H1 (cell line): Measurements from ENCODE around the gene EME2. TPM values are rescaled to one million over a fixed set of nuclear protein-coding genes. Genes with fewer than 3 reads are reported as not detected.
A peak's percentile ranks its signal among the peaks of the same experiment; 100 is the strongest.

ENCODE experiments used
- CTCF ChIA-PET: fragments of 300-600 bp; sonication (Branson Sonifier 250); formaldehyde crosslinking; loops from one replicate; lab custom pipeline; 2021; ENCODE audit not compliant: partially characterized antibody; lab: Charles Lee
- POLR2A ChIA-PET: fragments of 300-600 bp; sonication (Branson Sonifier 250); formaldehyde crosslinking; loops from one replicate; lab custom pipeline; 2021; ENCODE audit warnings: inconsistent platforms; ENCODE audit not compliant: partially characterized antibody; lab: Charles Lee
- DNase-seq, 2 experiments: peaks; one replicate each; pipeline versions ENCODE4 v3.0.0 to v3.0.0-alpha.2; 2010 to 2022; ENCODE audit warnings: low spot score in 2 of 2, low read depth in 1 of 2, mixed read lengths in 1 of 2
- FAIRE-seq: peaks from 2 replicates; lab custom pipeline; 2011; peaks lifted over from hg19 to GRCh38; lab: Jason Lieb, UNC
- H2AFZ ChIP-seq: 2 replicates; pipeline ENCODE4 v1.8.1; 2012; ENCODE audit warnings: low read length, inconsistent platforms
- H2AK5ac ChIP-seq: 2 replicates; pipeline ENCODE4 v1.6.1; 2013; ENCODE audit warnings: low read depth, low read length
- H2BK120ac ChIP-seq: replicated peaks from 2 replicates; pipeline ENCODE3; 2013; ENCODE audit warnings: low read depth, low read length, inconsistent platforms
- H2BK12ac ChIP-seq: 2 replicates; pipeline ENCODE4 v1.6.1; 2013; ENCODE audit warnings: low read depth, low read length
- H2BK15ac ChIP-seq: 2 replicates; pipeline ENCODE4 v1.6.1; 2013; ENCODE audit warnings: low read length
- H2BK20ac ChIP-seq: 2 replicates; pipeline ENCODE4 v1.6.1; 2013; ENCODE audit warnings: low read length
- H2BK5ac ChIP-seq: 2 replicates; pipeline ENCODE4 v1.6.1; 2013; ENCODE audit warnings: low read depth, low read length
- H3K14ac ChIP-seq: 2 replicates; pipeline ENCODE4 v1.6.1; 2013; ENCODE audit warnings: inconsistent platforms; ENCODE audit not compliant: insufficient read length
- H3K18ac ChIP-seq: 2 replicates; pipeline ENCODE4 v1.6.1; 2013; ENCODE audit warnings: low read length; ENCODE audit errors: extremely low read depth
- H3K23ac ChIP-seq: 2 replicates; pipeline ENCODE4 v1.6.1; 2013; ENCODE audit warnings: inconsistent platforms; ENCODE audit not compliant: insufficient read length
- H3K23me2 ChIP-seq: 2 replicates; pipeline ENCODE4 v1.6.1; 2013; ENCODE audit warnings: low read depth, low read length
- H3K27ac ChIP-seq: 2 replicates; pipeline ENCODE4 v1.6.1; 2011; ENCODE audit warnings: low read depth, low read length, inconsistent platforms
- H3K27me3 ChIP-seq, 4 experiments: replicated peaks in 1 of 4; 1 replicate in 1 of 4; 2 replicates in 3 of 4; pipeline versions ENCODE4 v1.6.1 to v1.8.1; 2011 to 2013; ENCODE audit warnings: low read length in 3 of 4, mild to moderate bottlenecking in 3 of 4, inconsistent platforms in 2 of 4, mixed read lengths in 2 of 4, moderate library complexity in 1 of 4; ENCODE audit not compliant: control insufficient read depth in 3 of 4, insufficient read depth in 3 of 4; ENCODE audit errors: extremely low read depth in 1 of 4
- H3K36me3 ChIP-seq, 4 experiments: 2 replicates each; pipeline versions ENCODE4 v1.6.1 to v1.8.1; 2011 to 2013; ENCODE audit warnings: mild to moderate bottlenecking in 4 of 4, low read length in 3 of 4, moderate library complexity in 2 of 4, control low read depth in 1 of 4, inconsistent platforms in 1 of 4; ENCODE audit not compliant: insufficient read depth in 4 of 4, control insufficient read depth in 2 of 4
- H3K4ac ChIP-seq: replicated peaks from 2 replicates; pipeline ENCODE3; 2013; ENCODE audit warnings: low read length, low read depth, mixed read lengths, inconsistent platforms; ENCODE audit not compliant: insufficient read length
- H3K4me1 ChIP-seq, 4 experiments: replicated peaks in 1 of 4; 1 replicate in 1 of 4; 2 replicates in 3 of 4; pipeline versions ENCODE4 v1.6.1 to v1.8.1; 2011 to 2013; ENCODE audit warnings: low read length in 3 of 4, inconsistent platforms in 2 of 4, mixed read lengths in 1 of 4; ENCODE audit not compliant: insufficient read depth in 4 of 4, control insufficient read depth in 3 of 4
- H3K4me2 ChIP-seq, 2 experiments: 2 replicates each; pipeline versions ENCODE4 v1.6.1 to v1.8.1; 2011 to 2013; ENCODE audit warnings: low read depth in 2 of 2, low read length in 2 of 2, control low read depth in 1 of 2, inconsistent platforms in 1 of 2, mild to moderate bottlenecking in 1 of 2; ENCODE audit not compliant: insufficient read depth in 1 of 2
- H3K4me3 ChIP-seq, 4 experiments: fragments of 200-600, 300-600 bp in 1 of 4; sonication (generic), shearing (Covaris generic), sonication (Bioruptor Twin) in 1 of 4; 2 replicates each; pipeline versions ENCODE4 v1.5.1 to v1.8.1; 2011 to 2016; ENCODE audit warnings: low read length in 4 of 4, low read depth in 3 of 4, control low read depth in 2 of 4, inconsistent platforms in 2 of 4, mild to moderate bottlenecking in 2 of 4, mixed read lengths in 1 of 4, moderate library complexity in 1 of 4; ENCODE audit not compliant: insufficient read depth in 2 of 4; ENCODE audit errors: extremely low read depth in 1 of 4
- H3K56ac ChIP-seq: replicated peaks from 2 replicates; pipeline ENCODE3; 2013; ENCODE audit warnings: low read depth, mild to moderate bottlenecking, mixed read lengths, low read length, inconsistent platforms; ENCODE audit not compliant: insufficient read length
- H3K79me1 ChIP-seq: 2 replicates; pipeline ENCODE4 v1.6.1; 2013; ENCODE audit warnings: low read depth, low read length, control low read depth
- H3K79me2 ChIP-seq, 2 experiments: 2 replicates each; pipeline versions ENCODE4 v1.6.1 to v1.8.1; 2012 to 2013; ENCODE audit warnings: low read length in 2 of 2, mild to moderate bottlenecking in 2 of 2, inconsistent platforms in 1 of 2; ENCODE audit not compliant: insufficient read depth in 2 of 2, control insufficient read depth in 1 of 2
- H3K9ac ChIP-seq, 4 experiments: replicated peaks in 1 of 4; 1 replicate in 1 of 4; 2 replicates in 3 of 4; pipeline versions ENCODE4 v1.6.1 to v1.8.1; 2011 to 2013; ENCODE audit warnings: low read depth in 3 of 4, low read length in 3 of 4, control low read depth in 2 of 4, mild to moderate bottlenecking in 2 of 4, moderate library complexity in 2 of 4, inconsistent platforms in 1 of 4; ENCODE audit errors: extremely low read depth in 1 of 4
- H3K9me3 ChIP-seq, 2 experiments: 2 replicates each; pipeline versions ENCODE4 v1.6.1 to v1.8.1; 2012 to 2013; ENCODE audit warnings: mild to moderate bottlenecking in 2 of 2, moderate library complexity in 2 of 2, control low read depth in 1 of 2, inconsistent platforms in 1 of 2, low read depth in 1 of 2, low read length in 1 of 2, mixed read lengths in 1 of 2; ENCODE audit not compliant: insufficient read depth in 2 of 2
- H4K20me1 ChIP-seq, 2 experiments: replicated peaks in 1 of 2; 2 replicates each; pipeline versions ENCODE3 to v1.8.1; 2011 to 2013; ENCODE audit warnings: inconsistent platforms in 2 of 2, low read length in 2 of 2, mild to moderate bottlenecking in 1 of 2; ENCODE audit not compliant: insufficient read depth in 2 of 2, control insufficient read depth in 1 of 2
- H4K5ac ChIP-seq: 2 replicates; pipeline ENCODE4 v1.6.1; 2013; ENCODE audit warnings: low read length, low read depth, mixed read lengths, inconsistent platforms; ENCODE audit not compliant: insufficient read length
- H4K8ac ChIP-seq: 2 replicates; pipeline ENCODE4 v1.8.0; 2013; ENCODE audit warnings: mild to moderate bottlenecking, moderate library complexity, low read length, inconsistent platforms; ENCODE audit not compliant: insufficient read depth; ENCODE audit errors: extremely low read depth
- H4K91ac ChIP-seq: replicated peaks from 2 replicates; pipeline ENCODE3; 2013; ENCODE audit warnings: low read length, mixed read lengths, inconsistent platforms; ENCODE audit not compliant: insufficient read length
- ATF3 ChIP-seq: IDR thresholded peaks from 2 replicates; pipeline ENCODE4 v1.6.1; 2011; ENCODE audit warnings: low read depth, mild to moderate bottlenecking, low read length; ENCODE audit not compliant: insufficient read depth
- POLR2AphosphoS5 ChIP-seq: IDR thresholded peaks from 2 replicates; pipeline ENCODE4 v1.6.1; 2011; ENCODE audit warnings: low read depth, low read length
- WGBS, 2 experiments: shearing (Covaris generic) in 1 of 2; methylation state at CpG; one replicate each; pipeline versions ENCODE4 v1.1.6 to v1.1.7; 2013 to 2015; ENCODE audit warnings: low lambda C conversion rate in 2 of 2, mixed read lengths in 2 of 2, inconsistent platforms in 1 of 2, low coverage in 1 of 2, missing lambda C conversion rate in 1 of 2; ENCODE audit not compliant: insufficient replicate concordance in 2 of 2, insufficient coverage in 1 of 2, insufficient read length in 1 of 2; ENCODE audit errors: extremely low coverage in 1 of 2, missing lambda C conversion rate in 1 of 2; 5-methylcytosine and 5-hydroxymethylcytosine counted together
- polyA plus RNA-seq, 7 experiments: library from polyadenylated mRNA; depleted of rRNA in 3 of 7; stranded (reverse) in 5 of 7; unstranded in 2 of 7; fragments of >200 nt in 5 of 7; fragments of 200-250 nt in 2 of 7; gene quantifications; 1 replicate in 5 of 7; 2 replicates in 1 of 7; 4 replicates in 1 of 7; pipeline versions ENCODE4 v1.2.1 to v1.2.3, GENCODE V29; 2011 to 2013; ENCODE audit warnings: missing spikeins in 2 of 7, mixed read lengths in 2 of 7
- total RNA-seq: library from RNA; stranded (reverse); fragmentation: NEBNext Ultra II Directional; extraction: Animal tissue kit (Norgen Biotek cat#: 25700); gene quantifications from 2 replicates; pipeline ENCODE4 v1.2.1, GENCODE V29; 2021

Gene EME2
- total and polyA plus RNA-seq, 2 of the 8 experiments (the other 6 are each of a cell fraction or from before 2014, with no cell fraction given), result 13.1 to 19.7 TPM

- Histone ChIP-seq H3K27me3 (no peaks in the 10 kb centered on the region), H3K36me3 (peaks cover 3 to 37% (median 7%) of the 10 kb centered on the region in 4 experiments; a peak in 4 of 8 replicates), H3K14ac (no peak overlapping the region), H4K20me1 (peaks cover 1 to 15% of the 10 kb centered on the region in 2 experiments), H2BK20ac (no peak overlapping the region), H3K56ac (no peak overlapping the region), H3K27ac (no peak overlapping the region)
- WGBS, 2 experiments, result 87% methylated on average over 19 of the region's 27 CpGs; no CpG with 5 or more reads in 1 of the 2 experiments
- TF ChIP-seq POLR2AphosphoS5, result peak; percentile 53
- no peak for TF ChIP-seq ATF3
- TF ChIP-seq, all 59 proteins: peak for 1
- Histone ChIP-seq H3K18ac (no peak overlapping the region), H3K4me2 (peak overlapping the region; percentile 71 to 92), H4K8ac (no peak overlapping the region; the same call in 1 of the 2 replicates), H4K91ac (no peak overlapping the region), H4K5ac (no peak overlapping the region), H3K79me1 (peaks cover 3% of the 10 kb centered on the region; the same call in 1 of the 2 replicates), H3K4me3 (peak overlapping the region in 3 of 4 experiments; percentile 82 to 91 (median 83); a peak in 2 of 8 replicates), H2BK5ac (no peak overlapping the region), H3K23me2 (peaks cover 17% of the 10 kb centered on the region), H3K9ac (no peak overlapping the region), H2BK120ac (no peak overlapping the region), H3K23ac (no peak overlapping the region), H2BK12ac (no peak overlapping the region), H3K4me1 (peaks cover 0 to 13% (median 10%) of the 10 kb centered on the region in 4 experiments; a peak in 5 of 7 replicates), H2AFZ (no peak overlapping the region), H3K79me2 (peaks cover 0 to 13% of the 10 kb centered on the region in 2 experiments; a peak in 1 of 4 replicates), H2BK15ac (no peak overlapping the region), H3K4ac (no peak overlapping the region), H3K9me3 (no peaks in the 10 kb centered on the region), H2AK5ac (no peak overlapping the region)
- POLR2A ChIA-PET, result interaction anchor here (0.6 to 13.5 kb wide), 27 partner anchors 10 to 461 kb away, joined by 3 to 246 read pairs (median 4); partner anchors contain the start of genes FAHD1, HAGH, IGFALS and JPT2
- CTCF ChIA-PET, result interaction anchor here (0.7 to 2.2 kb wide), 7 partner anchors 10 to 469 kb away, joined by 3 to 8 read pairs (median 3); partner anchors contain the start of genes NUBP2 and SPSB3
- DNase-seq (no peak), FAIRE-seq (no peak)
Measured at GRCh38 chr16:1769402-1770300, 3.0 kb upstream of the EME2 start.
